B cell (primary cell): ENCODE measurements around the gene TANC1.

Source experiments
- CTCF ChIP-seq: fragments of 200-600 bp; IDR thresholded peaks from one replicate; pipeline ENCODE4 v1.8.0; 2022; ENCODE audit warnings: antibody characterized with exemption, mild to moderate bottlenecking
- EZH2 ChIP-seq: IDR thresholded peaks from 2 replicates; pipeline ENCODE4 v1.6.1; 2012; ENCODE audit warnings: borderline replicate concordance, low read depth, mild to moderate bottlenecking, moderate library complexity, low read length; ENCODE audit not compliant: insufficient read depth, poor library complexity, severe bottlenecking

- TF ChIP-seq CTCF: no peak
- TF ChIP-seq EZH2: no peak
These were observed 34.1 kb downstream of the TANC1 start for GRCh38 chr2:159002462-159003111.
